Cortex of kidney (tissue), 1 donor: ENCODE results near the gene KRTAP25-1.

Experiments
- DNase-seq: peaks from one replicate; lab custom pipeline; 2025; lab: John Stamatoyannopoulos, UW

KRTAP25-1 gene, protein sequence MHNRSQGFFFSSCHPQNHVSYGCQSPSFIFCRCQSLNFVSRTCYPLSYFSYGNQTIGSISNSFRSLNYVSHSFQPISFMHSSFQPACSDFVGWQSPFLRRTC

GRCh38 chr21:30289215-30289614 is at the start of gene KRTAP25-1:
KRTAP25-1 (minus strand) TSS chr21:30289514; CDS start chr21:30289490, 24 bp downstream.
- no peak for DNase-seq

DNA sequence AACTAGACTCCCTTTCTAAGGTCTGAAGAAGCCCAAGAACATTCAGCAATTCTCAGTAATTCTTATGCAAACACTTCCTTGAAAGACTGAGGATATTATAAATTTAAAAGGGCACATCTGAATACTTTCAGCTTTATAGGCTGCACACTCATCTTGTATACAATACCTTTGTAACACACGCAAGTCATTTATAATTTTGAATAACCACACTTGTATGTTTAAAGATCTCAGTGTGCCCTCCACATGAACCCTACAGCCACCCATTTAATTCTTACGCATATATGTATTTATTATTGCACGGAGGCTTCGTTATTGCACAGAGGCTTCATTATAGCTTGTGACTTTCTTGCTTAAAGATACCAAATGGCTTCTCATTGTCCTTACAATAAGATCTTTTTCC is 49.4 kb upstream of the KRTAP25-1 start:
- no peak for DNase-seq

GRCh38 chr21:30337772-30338171 is 48.5 kb upstream of the KRTAP25-1 start:
- no peak for DNase-seq

DNA sequence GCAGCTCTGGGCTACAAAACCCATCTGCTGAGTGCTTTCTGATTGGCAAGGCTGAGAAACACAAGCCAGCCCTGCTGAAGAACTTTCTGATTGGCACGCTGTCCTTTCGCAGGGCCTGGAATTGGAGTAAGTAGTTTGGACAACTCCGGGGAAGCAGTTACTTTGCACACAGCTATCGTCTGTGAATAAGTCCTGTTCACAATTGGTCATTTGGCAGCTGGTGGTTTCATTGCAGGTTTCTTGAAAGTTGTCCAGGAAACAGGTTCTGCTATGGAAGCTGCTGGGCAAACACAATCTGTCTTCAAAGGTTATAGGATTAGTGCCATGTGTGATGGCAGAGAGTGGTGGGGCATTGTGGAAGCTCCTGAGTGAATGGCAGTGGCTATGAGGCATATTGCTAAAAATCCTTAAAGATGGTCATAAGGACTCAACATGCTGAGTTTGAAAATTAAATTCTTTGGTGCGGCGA is 48.0 kb upstream of the KRTAP25-1 start, which contains the start of gene KRTAP27-1:
Gene KRTAP27-1 (minus strand): TSS at position 419 of the 469 bp plus-strand sequence. CDS start 26 bp downstream, at position 393.
- DNase-seq, result no peak

GRCh38 chr21:30336596-30336995 is 47.3 kb upstream of the KRTAP25-1 start:
- no peak for DNase-seq

- no peak for DNase-seq
Measured at GRCh38 chr21:30333736-30334135, 44.4 kb upstream of the KRTAP25-1 start.

- no peak for DNase-seq
Measured at GRCh38 chr21:30332681-30333080, 43.4 kb upstream of the KRTAP25-1 start.

DNA sequence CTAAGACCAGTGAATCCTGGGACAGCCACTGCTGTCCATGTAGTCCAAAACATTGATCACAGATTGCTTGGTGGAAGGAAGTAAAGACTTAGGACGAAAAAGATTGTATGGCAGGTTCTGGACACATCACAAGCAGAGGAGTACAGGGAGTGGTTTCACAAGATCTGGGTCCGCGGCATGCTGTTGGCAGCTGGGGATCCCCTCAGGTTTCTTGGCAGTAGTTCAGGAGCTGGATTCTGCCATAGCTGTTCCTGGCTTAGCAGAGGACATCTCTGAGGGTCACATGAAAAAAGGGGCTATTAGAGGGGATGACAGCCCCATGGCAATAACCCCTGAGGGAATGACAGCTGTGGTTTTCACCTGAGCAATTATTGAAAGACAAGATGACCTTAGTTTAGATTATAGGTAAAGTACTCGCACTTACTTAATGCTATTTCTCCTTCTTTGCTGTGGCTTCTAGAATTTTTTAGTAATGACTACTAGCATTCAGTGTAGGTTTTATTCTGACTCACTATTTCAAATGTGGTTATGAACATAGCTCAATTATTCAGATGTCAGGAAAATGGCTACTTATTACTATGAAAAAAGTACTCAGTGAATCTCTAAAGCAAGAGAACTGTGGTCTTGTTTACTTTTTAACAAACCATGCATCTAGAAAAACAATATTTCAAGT is 40.0 kb upstream of the KRTAP25-1 start:
- DNase-seq, result no peak

DNA sequence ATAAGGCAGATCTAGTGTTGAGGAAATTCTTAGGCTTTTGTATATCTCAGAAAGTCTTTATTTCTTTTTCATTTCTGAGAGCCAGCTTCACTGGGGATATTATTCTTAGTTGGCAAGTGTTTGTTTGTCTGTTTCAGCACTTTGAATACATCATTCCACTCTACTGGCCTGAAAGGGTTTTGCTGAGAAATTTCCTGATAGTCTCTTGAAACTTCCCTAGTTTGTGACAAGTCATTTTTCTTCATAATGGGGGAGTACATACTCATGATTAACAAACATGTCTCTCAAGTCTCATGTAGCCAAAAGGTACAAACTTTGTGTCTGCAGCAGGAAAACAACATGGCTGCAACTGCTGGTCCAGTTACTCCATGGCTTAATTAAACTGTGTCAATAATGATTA is 37.1 kb upstream of the KRTAP25-1 start:
- DNase-seq, result no peak

DNA sequence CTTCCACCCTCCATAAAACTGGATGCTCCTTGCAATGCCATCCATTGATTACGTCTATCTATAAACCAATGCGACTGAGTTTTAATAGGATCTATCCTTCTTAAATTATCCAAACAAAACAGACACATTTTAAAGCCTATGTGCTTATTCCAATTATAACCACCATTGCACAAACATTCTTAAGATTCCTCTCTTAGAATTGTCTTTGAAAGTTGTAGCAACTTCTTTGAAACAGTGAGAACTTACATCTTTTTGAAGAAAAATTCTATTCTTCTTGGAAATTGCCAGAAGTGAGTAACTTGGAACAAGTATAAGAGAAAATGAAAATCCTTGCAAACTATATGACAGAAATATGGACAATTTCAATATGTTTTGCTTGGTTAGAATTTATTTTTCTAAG is 30.9 kb upstream of the KRTAP25-1 start, which contains the start of gene KRTAP26-1:
Gene KRTAP26-1 (minus strand): TSS at position 101 of the 400 bp plus-strand sequence. CDS start 280 bp downstream, outside the sequence.
- no peak for DNase-seq

DNA sequence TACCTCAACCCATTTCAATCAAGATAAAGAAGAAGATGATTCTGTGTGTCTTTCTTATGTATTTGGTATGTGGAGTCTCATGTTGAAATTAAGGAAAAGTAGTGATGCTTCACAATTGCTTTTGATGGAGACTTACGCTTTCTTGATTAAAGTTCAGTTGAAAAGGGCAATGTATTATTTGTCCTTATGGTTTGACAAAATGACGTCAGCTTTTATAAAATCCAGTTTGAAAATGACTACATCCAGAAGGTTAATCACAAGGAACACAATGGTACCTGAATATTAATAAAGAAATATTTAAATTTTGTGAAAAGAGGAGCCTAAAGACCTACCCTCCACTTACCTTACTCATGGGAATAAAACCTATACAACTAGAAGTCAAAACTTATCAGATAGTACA is 26.4 kb upstream of the KRTAP25-1 start:
- no peak for DNase-seq

- no peak for DNase-seq
Measured at GRCh38 chr21:30306884-30307283, 17.6 kb upstream of the KRTAP25-1 start.

GRCh38 chr21:30305136-30305535 is 15.8 kb upstream of the KRTAP25-1 start:
- DNase-seq, result no peak

- no peak for DNase-seq
Measured at GRCh38 chr21:30282850-30283249, 6.5 kb downstream of the KRTAP25-1 start, which contains the start of gene KRTAP24-1. KRTAP24-1 (minus strand) TSS chr21:30282950; CDS start chr21:30282932, 18 bp downstream.

- no peak for DNase-seq
Measured at GRCh38 chr21:30271611-30272010, 17.7 kb downstream of the KRTAP25-1 start.

DNA sequence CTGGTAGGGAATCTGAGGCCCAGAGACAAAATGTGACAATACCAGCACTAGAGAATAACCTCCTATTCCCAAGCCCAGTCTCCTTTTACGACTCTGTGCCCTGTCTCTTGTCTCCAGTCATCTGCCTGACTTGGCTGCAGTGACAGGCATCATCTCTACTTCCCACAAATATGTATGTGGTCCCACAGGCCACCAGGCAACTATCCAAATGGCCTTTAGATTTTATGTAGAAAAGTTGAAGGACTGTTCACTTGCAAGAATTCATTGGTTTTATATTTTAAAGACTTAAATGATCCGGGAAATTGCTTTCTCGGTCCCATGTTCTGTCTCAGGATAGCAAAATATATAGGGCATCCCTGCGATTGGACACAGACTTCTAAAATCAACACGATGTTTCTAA is 18.2 kb downstream of the KRTAP25-1 start:
- no peak for DNase-seq

GRCh38 chr21:30269803-30270530 is 19.3 kb downstream of the KRTAP25-1 start:
- DNase-seq, result no peak

DNA sequence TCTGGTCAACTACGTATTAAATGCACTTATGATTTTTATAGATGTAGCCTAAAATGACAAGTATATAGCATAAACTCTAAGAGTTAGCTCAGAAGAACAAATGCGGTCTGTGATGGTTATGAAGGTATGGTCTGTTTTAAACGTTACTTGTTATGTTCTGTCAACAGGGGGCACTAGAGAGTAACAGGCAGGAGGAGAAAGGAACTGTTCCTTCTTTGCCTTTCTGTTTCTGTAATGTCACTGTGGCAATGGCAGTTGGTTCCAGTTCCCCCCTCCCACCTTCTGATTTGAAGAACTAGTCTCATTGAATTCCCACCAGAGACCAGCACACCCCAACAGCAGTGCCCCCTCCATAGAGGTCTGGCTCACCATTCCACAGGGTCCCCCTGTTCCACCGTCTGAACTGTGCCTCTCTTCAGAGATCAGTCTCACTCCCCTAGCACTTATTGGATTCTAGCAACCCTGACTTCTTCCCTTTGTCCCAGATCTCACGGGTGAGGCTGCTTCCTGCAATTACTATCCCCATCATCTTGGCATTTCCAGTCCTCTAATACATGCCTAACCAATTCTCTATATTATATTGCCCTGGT is 20.6 kb downstream of the KRTAP25-1 start:
- no peak for DNase-seq

DNA sequence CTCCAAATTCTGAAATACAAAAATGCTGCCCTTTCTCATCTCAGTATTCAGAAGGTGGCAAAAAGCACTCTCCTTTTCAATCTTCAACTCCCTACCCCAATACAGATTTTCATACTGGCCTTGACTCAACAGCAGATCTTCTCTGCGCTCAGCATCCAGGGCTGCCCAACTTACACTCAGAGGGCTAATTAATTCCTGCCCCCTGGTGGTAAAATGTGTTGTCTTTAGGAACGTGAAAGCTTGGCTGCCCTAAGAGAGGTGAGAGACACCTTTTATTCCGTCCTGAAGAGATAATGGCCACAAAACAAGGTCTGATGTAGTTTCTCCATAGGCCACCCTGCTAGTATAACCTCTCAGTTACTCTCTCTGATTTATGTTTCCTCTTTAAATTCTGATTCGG is 31.5 kb downstream of the KRTAP25-1 start:
- DNase-seq, result no peak

DNA sequence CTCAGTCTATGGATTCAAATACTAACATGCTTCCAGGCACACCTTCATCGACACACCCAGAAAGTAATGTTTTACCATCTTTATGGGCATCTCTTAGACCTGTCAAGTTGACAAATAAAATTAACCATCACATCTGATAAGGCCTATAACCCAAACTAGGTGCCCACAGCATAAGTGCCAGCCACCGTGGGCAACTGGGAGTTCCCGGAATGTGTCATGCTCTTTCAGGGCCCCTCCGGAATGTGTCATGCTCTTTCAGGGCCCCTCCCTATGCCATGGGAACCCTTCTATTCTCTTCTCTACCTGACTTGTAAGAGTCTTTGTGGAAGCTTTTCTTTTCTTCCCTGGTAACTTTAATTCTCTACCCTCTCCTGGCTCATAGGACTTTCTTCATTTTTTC is 33.2 kb downstream of the KRTAP25-1 start:
- no peak for DNase-seq

- DNase-seq, result no peak
Measured at GRCh38 chr21:30255679-30256078, 33.6 kb downstream of the KRTAP25-1 start.

- no peak for DNase-seq
Measured at GRCh38 chr21:30251781-30252180, 37.5 kb downstream of the KRTAP25-1 start.
